22Rv1 (cell line): ENCODE results near the gene RNF144B.

Source experiments
- ZFX ChIP-seq: fragments of 450-650 bp; IDR thresholded peaks from 2 replicates; pipeline ENCODE4 v1.6.1; 2017; ENCODE audit warnings: antibody characterized with exemption, borderline replicate concordance
- TF ChIP-seq, protein P1 (sequence below): fragments of 450-650 bp; IDR thresholded peaks from 2 replicates; pipeline ENCODE4 v1.5.1; 2017; ENCODE audit warnings: mild to moderate bottlenecking

DNA sequence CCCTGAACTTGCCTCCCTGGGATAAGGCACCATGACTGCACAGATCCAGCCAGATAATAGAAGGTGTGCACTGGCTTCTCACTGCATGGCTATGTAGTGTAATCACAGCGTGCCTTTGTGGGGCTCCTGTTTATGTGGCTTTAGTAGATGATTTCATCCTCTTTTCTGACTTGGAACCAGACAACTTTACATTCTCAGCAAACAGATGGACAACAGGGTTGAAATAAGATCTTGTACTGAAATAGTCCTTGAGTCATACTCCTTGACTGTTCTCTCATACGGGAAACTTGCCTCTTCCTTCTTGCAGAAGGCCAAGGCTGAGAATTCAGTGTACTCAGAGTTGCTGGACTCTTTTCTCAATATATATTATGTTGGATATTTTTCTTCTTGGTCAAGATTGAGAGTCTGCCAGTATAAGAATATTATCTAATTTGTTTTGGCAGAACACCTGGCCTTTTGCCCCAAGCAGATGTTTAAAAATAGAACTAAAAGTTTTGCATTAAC, 25.0 kb upstream of the RNF144B start:
- TF ChIP-seq, protein P1, sequence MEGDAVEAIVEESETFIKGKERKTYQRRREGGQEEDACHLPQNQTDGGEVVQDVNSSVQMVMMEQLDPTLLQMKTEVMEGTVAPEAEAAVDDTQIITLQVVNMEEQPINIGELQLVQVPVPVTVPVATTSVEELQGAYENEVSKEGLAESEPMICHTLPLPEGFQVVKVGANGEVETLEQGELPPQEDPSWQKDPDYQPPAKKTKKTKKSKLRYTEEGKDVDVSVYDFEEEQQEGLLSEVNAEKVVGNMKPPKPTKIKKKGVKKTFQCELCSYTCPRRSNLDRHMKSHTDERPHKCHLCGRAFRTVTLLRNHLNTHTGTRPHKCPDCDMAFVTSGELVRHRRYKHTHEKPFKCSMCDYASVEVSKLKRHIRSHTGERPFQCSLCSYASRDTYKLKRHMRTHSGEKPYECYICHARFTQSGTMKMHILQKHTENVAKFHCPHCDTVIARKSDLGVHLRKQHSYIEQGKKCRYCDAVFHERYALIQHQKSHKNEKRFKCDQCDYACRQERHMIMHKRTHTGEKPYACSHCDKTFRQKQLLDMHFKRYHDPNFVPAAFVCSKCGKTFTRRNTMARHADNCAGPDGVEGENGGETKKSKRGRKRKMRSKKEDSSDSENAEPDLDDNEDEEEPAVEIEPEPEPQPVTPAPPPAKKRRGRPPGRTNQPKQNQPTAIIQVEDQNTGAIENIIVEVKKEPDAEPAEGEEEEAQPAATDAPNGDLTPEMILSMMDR, result no peak
- no peak for TF ChIP-seq ZFX
